HepG2 (cell line): ENCODE measurements around the gene CSTPP1. TPM values are rescaled to one million over a fixed set of nuclear protein-coding genes. Genes with fewer than 3 reads are reported as not detected.

Experiments used
- AKAP8 ChIP-seq: sonication (generic); formaldehyde crosslinking; IDR thresholded peaks from 2 replicates; pipeline ENCODE4 v1.5.1; 2020; ENCODE audit warnings: mild to moderate bottlenecking, missing genetic modification reagents
- FOXK1 ChIP-seq: sonication (generic); formaldehyde crosslinking; IDR thresholded peaks from 2 replicates; pipeline ENCODE4 v1.4.0; 2020; ENCODE audit warnings: low read depth, missing genetic modification reagents, borderline replicate concordance
- HNF4A ChIP-seq: sonication (generic); formaldehyde crosslinking; IDR thresholded peaks from 2 replicates; pipeline ENCODE4 v1.4.0; 2020; ENCODE audit warnings: missing genetic modification reagents
- KDM5B ChIP-seq: sonication (generic); formaldehyde crosslinking; IDR thresholded peaks from 2 replicates; pipeline ENCODE4 v1.4.0; 2020; ENCODE audit warnings: missing genetic modification reagents, mild to moderate bottlenecking, borderline replicate concordance
- NR2F2 ChIP-seq: IDR thresholded peaks from 2 replicates; pipeline ENCODE4 v1.6.1; 2012; ENCODE audit warnings: low read depth, inconsistent platforms, borderline replicate concordance
- SIN3A ChIP-seq: IDR thresholded peaks from 2 replicates; pipeline ENCODE4 v1.6.1; 2011; ENCODE audit warnings: low read depth, mild to moderate bottlenecking, control low read depth, low read length, borderline replicate concordance
- SMAD1 ChIP-seq: sonication (generic); formaldehyde crosslinking; IDR thresholded peaks from 2 replicates; pipeline ENCODE4 v1.4.0; 2020; ENCODE audit warnings: missing genetic modification reagents, low read depth, mild to moderate bottlenecking, borderline replicate concordance
- SYNCRIP ChIP-seq: fragments of 200-400 bp; formaldehyde crosslinking; IDR thresholded peaks from 2 replicates; pipeline ENCODE4 v1.6.1; 2018; ENCODE audit warnings: mild to moderate bottlenecking, low read depth, low read length; ENCODE audit not compliant: insufficient read depth
- TEAD2 ChIP-seq: sonication (generic); formaldehyde crosslinking; IDR thresholded peaks from 2 replicates; pipeline ENCODE4 v1.9.0; 2021; ENCODE audit warnings: missing genetic modification reagents
- TRAFD1 ChIP-seq: sonication (generic); formaldehyde crosslinking; IDR thresholded peaks from 2 replicates; pipeline ENCODE4 v1.5.1; 2020; ENCODE audit warnings: missing genetic modification reagents, mild to moderate bottlenecking, borderline replicate concordance
- ZC3H13 ChIP-seq: sonication (generic); formaldehyde crosslinking; IDR thresholded peaks from 2 replicates; pipeline ENCODE4 v1.8.1; 2023; ENCODE audit warnings: mild to moderate bottlenecking, missing genetic modification reagents, moderate library complexity
- ZNF24 ChIP-seq: fragments of 450-650 bp; IDR thresholded peaks from 2 replicates; pipeline ENCODE4 v1.6.1; 2017; ENCODE audit warnings: antibody characterized with exemption, mild to moderate bottlenecking
- ZNF496 ChIP-seq: sonication (generic); formaldehyde crosslinking; IDR thresholded peaks from 2 replicates; pipeline ENCODE4 v1.8.1; 2023; ENCODE audit warnings: mild to moderate bottlenecking, moderate library complexity, missing genetic modification reagents; ENCODE audit not compliant: insufficient replicate concordance
- ZNF672 ChIP-seq: sonication (generic); formaldehyde crosslinking; IDR thresholded peaks from 2 replicates; pipeline ENCODE4 v1.8.1; 2022; ENCODE audit warnings: missing genetic modification reagents
- polyA plus RNA-seq, 8 experiments: library from polyadenylated mRNA; depleted of rRNA in 3 of 8; stranded (reverse) in 7 of 8; unstranded in 1 of 8; fragments of >200 nt; fragmentation: Illumina TruSeq in 4 of 8; extraction: Trizol in 4 of 8; gene quantifications; 2 replicates each; pipeline versions ENCODE4 v1.2.1 to v1.2.3, GENCODE V29; 2011 to 2016; ENCODE audit warnings: low read depth in 4 of 8, missing spikeins in 1 of 8, mixed read lengths in 1 of 8; ENCODE audit not compliant: insufficient read depth in 1 of 8
- total RNA-seq, 5 experiments: library from RNA; depleted of rRNA; stranded (reverse); fragments of >200 nt; fragmentation: Illumina TruSeq; extraction: Trizol; gene quantifications; 2 replicates each; pipeline ENCODE4 v1.2.3, GENCODE V29; 2016; ENCODE audit warnings: low read depth in 1 of 5
- TF ChIP-seq, protein P1 (sequence below): sonication (generic); formaldehyde crosslinking; IDR thresholded peaks from 2 replicates; pipeline ENCODE4 v1.4.0; 2020; ENCODE audit warnings: missing genetic modification reagents
- TF ChIP-seq, protein P2 (sequence below): sonication (generic); formaldehyde crosslinking; IDR thresholded peaks from 2 replicates; pipeline ENCODE4 v1.4.0; 2020; ENCODE audit warnings: low read depth, mild to moderate bottlenecking, missing genetic modification reagents
- TF ChIP-seq, protein P3 (sequence below): fragments of 450-650 bp; IDR thresholded peaks from 2 replicates; pipeline ENCODE4 v1.6.1; 2017; ENCODE audit warnings: mild to moderate bottlenecking

CSTPP1 gene
- total and polyA plus RNA-seq, 2 of the 13 experiments (the other 11 are each of a cell fraction or from before 2014, with no cell fraction given) = 12.3 to 14.6 TPM

- TF ChIP-seq, protein P1, sequence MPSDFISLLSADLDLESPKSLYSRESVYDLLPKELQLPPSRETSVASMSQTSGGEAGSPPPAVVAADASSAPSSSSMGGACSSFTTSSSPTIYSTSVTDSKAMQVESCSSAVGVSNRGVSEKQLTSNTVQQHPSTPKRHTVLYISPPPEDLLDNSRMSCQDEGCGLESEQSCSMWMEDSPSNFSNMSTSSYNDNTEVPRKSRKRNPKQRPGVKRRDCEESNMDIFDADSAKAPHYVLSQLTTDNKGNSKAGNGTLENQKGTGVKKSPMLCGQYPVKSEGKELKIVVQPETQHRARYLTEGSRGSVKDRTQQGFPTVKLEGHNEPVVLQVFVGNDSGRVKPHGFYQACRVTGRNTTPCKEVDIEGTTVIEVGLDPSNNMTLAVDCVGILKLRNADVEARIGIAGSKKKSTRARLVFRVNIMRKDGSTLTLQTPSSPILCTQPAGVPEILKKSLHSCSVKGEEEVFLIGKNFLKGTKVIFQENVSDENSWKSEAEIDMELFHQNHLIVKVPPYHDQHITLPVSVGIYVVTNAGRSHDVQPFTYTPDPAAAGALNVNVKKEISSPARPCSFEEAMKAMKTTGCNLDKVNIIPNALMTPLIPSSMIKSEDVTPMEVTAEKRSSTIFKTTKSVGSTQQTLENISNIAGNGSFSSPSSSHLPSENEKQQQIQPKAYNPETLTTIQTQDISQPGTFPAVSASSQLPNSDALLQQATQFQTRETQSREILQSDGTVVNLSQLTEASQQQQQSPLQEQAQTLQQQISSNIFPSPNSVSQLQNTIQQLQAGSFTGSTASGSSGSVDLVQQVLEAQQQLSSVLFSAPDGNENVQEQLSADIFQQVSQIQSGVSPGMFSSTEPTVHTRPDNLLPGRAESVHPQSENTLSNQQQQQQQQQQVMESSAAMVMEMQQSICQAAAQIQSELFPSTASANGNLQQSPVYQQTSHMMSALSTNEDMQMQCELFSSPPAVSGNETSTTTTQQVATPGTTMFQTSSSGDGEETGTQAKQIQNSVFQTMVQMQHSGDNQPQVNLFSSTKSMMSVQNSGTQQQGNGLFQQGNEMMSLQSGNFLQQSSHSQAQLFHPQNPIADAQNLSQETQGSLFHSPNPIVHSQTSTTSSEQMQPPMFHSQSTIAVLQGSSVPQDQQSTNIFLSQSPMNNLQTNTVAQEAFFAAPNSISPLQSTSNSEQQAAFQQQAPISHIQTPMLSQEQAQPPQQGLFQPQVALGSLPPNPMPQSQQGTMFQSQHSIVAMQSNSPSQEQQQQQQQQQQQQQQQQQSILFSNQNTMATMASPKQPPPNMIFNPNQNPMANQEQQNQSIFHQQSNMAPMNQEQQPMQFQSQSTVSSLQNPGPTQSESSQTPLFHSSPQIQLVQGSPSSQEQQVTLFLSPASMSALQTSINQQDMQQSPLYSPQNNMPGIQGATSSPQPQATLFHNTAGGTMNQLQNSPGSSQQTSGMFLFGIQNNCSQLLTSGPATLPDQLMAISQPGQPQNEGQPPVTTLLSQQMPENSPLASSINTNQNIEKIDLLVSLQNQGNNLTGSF (CRISPR knock-in tag) = no peak
- TF ChIP-seq SMAD1 (CRISPR knock-in tag) (no peak), HNF4A (0 out of 2 replicates have a peak, but pooled peaks have one; percentile 36), KDM5B (peak; percentile 50; the same call in 1 of the 2 replicates), ZNF24 (0 out of 2 replicates have a peak, but pooled peaks have one; percentile 30), TEAD2 (CRISPR knock-in tag) (no peak), SIN3A (peak; percentile 89; the same call in 1 of the 2 replicates), ZNF672 (CRISPR knock-in tag) (no peak), TRAFD1 (CRISPR knock-in tag) (no peak), AKAP8 (CRISPR knock-in tag) (0 out of 2 replicates have a peak, but pooled peaks have one; percentile 75), FOXK1 (peak; percentile 79; the same call in 1 of the 2 replicates), NR2F2 (peak; percentile 25; the same call in 1 of the 2 replicates), ZNF496 (no peak), SYNCRIP (no peak), ZC3H13 (CRISPR knock-in tag) (no peak)
- TF ChIP-seq, protein P2, sequence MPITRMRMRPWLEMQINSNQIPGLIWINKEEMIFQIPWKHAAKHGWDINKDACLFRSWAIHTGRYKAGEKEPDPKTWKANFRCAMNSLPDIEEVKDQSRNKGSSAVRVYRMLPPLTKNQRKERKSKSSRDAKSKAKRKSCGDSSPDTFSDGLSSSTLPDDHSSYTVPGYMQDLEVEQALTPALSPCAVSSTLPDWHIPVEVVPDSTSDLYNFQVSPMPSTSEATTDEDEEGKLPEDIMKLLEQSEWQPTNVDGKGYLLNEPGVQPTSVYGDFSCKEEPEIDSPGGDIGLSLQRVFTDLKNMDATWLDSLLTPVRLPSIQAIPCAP (CRISPR knock-in tag) = no peak
- TF ChIP-seq, protein P3, sequence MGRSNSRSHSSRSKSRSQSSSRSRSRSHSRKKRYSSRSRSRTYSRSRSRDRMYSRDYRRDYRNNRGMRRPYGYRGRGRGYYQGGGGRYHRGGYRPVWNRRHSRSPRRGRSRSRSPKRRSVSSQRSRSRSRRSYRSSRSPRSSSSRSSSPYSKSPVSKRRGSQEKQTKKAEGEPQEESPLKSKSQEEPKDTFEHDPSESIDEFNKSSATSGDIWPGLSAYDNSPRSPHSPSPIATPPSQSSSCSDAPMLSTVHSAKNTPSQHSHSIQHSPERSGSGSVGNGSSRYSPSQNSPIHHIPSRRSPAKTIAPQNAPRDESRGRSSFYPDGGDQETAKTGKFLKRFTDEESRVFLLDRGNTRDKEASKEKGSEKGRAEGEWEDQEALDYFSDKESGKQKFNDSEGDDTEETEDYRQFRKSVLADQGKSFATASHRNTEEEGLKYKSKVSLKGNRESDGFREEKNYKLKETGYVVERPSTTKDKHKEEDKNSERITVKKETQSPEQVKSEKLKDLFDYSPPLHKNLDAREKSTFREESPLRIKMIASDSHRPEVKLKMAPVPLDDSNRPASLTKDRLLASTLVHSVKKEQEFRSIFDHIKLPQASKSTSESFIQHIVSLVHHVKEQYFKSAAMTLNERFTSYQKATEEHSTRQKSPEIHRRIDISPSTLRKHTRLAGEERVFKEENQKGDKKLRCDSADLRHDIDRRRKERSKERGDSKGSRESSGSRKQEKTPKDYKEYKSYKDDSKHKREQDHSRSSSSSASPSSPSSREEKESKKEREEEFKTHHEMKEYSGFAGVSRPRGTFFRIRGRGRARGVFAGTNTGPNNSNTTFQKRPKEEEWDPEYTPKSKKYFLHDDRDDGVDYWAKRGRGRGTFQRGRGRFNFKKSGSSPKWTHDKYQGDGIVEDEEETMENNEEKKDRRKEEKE = no peak
Measured at GRCh38 chr11:46936138-46937110, at the start of gene CSTPP1 (continued).
